M059J (cell line): ENCODE results near the gene EFHC1. TPM values are rescaled to one million over a fixed set of nuclear protein-coding genes. Genes with fewer than 3 reads are reported as not detected.
"Not testable (repeated sequence)": the region's sequence is repeated elsewhere in the genome, so short reads cannot be mapped to it uniquely, and the experiment has no call there.

Experiments used
- DNase-seq: peaks from one replicate; pipeline ENCODE4 v3.0.0-alpha.2; 2012; ENCODE audit warnings: low read depth
- total RNA-seq: library from RNA; depleted of rRNA; stranded (reverse); fragments of >200 nt; shearing (Covaris generic); gene quantifications from 2 replicates; pipeline ENCODE4 v1.2.3, GENCODE V29; 2014; rRNA removed

EFHC1 gene, protein sequence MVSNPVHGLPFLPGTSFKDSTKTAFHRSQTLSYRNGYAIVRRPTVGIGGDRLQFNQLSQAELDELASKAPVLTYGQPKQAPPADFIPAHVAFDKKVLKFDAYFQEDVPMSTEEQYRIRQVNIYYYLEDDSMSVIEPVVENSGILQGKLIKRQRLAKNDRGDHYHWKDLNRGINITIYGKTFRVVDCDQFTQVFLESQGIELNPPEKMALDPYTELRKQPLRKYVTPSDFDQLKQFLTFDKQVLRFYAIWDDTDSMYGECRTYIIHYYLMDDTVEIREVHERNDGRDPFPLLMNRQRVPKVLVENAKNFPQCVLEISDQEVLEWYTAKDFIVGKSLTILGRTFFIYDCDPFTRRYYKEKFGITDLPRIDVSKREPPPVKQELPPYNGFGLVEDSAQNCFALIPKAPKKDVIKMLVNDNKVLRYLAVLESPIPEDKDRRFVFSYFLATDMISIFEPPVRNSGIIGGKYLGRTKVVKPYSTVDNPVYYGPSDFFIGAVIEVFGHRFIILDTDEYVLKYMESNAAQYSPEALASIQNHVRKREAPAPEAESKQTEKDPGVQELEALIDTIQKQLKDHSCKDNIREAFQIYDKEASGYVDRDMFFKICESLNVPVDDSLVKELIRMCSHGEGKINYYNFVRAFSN
- total RNA-seq = 25.1 and 44.4 TPM in 2 replicates

DNA sequence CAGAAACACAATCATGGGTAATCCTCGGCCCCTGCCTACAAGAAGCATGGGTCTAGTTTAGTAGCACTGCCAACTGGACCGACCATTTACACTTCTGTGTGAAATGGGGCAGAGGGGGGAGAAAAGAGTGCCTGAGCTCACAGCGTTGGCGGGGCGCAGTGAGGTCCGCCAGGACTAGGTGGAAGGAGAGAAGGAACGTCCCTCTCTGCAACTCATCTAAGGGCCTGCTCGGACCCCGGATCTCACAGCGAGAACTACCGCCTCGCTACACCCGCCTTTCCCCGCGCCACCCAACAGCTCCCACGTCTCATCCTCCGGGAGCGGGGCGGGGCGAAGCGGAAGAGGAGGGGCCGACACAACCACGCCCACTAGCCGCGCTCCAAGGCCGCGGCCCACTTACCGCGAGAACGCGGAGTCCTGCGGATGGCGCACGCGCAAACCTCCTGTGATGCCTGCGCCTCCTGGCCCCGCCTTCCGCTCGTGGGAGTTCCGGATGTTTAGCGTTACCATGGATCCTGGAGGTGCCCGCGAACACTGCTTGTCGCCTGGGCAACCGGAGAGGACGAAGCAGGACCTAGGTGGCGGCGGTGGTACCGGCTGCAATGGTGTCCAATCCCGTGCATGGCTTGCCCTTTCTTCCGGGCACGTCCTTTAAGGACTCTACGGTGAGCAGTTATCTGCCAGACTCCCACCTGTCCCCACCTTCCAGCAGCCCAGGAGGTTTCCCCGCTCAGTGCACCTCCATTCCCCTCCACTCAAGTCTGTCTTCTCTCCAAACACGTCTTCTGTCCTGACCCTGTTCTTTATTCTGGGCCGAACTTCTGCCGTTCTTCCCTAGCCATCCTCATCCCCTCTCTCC, at the start of gene EFHC1:
Gene EFHC1 (plus strand): TSS at position 534 of the 859 bp plus-strand sequence. CDS start 69 bp downstream, at position 603.
- DNase-seq = peak; percentile 100

DNA sequence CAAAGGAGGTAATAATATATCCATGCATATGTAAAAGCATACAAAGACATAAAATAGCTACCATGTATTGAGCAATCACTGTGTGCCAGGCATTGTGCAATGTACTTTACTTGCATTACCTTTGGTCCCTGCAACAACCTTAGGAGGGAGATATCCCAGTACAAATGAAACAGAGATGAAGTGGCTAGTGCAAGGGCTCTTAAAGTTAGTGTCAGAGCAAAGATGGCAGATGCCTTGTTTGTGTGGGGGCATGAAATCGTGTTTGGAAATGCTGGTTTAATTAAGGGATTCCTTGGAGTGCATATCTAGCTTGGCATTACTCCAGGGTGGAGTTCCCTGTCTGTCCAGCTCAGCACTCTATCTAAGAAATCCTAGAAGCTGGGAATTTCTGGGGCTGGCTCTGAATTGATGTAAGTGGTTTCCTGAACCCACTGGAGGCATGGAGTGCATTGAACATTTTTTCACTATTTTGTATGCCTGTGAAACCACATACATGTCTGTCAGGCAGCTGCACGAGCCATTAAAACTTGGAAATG, 48.4 kb upstream of the EFHC1 start:
- DNase-seq = no peak

DNA sequence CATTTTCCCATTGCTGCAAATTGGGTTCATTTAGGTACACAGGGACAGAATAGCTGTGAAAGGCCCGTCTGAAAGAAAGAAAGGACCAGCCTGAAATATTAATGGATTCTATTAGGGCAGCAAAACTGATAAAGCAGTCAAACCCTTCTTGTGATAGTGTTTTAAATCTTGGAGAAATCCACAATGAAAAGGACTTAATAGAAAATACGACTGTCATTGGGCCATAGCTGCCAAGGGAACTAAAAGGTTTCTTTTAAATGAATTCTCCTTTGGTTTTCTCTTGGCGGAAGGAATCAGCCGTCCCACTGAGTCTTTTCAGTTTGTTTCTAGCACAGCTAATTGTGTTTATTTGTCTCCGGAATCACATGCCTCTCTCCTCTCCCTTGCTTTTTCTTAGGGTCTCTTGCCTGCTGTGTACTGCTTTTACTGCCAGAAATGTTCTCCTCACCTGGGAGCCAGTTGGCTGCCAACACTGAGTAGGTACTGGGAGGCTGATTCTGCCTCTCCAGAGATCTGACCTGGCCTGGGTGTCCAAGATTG, 46.9 kb upstream of the EFHC1 start:
- no peak for DNase-seq

DNA sequence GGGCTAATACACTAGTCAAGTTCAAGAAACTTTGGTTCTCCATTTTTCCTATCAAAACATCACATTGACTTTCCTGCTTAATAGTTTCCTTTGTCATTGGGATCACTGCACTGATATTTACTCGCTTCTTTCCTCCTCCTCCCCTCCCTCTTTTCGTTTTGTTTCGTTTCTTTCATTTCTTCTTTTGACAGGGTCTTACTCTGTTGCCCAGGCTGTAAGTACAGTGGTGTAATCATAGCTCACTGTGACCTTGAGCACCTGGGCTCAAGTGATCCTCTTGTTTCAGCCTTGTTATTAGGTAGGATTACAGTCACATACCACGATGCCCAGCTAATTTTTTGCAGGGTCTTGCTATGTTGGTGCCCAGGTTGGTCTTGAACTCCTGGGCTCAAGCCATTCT, 45.9 kb upstream of the EFHC1 start:
- DNase-seq = no peak

DNA sequence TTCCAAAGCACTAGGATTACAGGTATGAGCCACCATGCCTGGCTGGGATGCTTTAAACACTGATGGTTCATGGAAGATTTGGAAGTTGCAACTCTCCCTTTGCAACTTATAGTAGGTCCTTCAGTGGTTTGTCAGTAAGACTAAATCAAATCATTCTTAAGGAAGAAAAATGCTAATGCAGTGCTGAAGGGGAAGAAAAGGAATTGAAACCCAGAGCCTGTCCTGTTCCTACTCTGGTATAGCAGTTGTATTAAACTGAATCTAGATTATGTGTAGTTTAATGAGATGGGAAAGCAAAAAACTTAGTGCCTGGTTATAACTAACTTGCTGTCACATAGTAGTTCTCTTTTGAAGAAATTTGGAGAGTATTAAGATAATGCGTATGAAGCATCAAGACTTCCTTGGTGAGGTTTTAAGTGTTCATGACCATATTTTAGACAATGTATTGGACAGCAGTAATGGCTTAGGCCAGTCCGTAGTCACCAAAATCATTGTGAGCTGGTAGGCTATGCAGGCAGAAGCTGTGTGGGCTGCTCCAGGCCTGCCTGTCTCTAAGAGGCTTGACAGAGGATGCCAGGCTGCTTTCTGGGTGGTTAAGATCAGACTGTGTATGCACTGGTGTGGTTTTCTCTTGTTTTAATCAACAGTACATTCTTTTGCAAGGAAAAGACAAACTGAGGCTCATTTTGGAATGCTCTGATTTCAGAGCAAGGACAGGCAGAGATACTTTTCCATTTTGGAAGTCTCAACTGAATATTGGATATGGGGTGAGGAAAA, 44.2 kb upstream of the EFHC1 start:
- no peak for DNase-seq

DNA sequence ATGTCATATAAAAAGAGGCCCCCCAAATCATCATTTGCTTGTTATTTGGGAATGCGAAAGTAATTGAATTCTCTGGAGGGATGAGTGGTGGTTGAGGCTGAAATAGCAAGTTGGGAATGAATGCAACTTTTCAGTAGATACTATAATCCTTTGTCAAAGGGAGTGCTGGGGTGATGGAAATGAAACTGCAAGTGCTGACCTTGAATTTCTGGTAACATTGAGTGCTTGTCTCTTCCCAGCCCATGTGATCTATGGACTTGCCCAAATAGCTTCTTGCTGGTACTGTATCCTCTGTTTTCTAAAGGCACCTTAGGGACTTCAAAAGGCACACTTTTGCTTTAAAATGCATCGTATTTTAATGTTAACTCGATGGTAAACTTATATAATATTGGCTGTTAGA, 43.4 kb upstream of the EFHC1 start:
- no peak for DNase-seq

DNA sequence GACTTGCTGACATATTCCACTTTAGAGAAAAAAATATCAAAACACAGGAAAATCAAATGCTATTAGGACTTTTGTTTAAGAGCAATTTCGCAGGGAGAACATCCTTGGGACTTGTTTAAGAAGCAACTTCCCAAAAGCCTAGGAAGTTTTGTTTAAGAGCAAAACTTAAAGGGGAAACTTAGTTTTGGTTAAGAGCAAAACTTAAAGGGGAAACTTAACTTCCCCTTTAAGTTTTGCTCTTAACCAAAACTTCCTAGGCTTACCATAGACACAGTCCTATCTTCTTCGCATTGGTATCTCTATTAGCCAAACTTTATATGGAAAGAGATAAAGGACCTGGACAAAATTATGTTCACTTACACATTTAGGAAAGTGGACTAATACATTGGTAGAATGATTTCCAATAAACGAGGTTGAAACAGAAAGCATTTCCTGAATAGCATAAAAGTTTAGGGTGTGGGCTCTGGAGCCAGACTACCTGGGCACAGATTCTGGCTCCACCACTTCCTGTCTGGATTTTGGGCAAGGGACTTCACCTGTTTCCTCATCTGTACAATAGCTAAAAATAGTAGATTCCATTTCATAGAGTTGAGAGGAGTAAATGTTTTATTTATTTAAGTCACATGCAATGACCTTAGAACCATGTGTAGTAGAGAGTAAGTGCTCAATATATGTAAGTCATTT, 42.5 kb upstream of the EFHC1 start:
- no peak for DNase-seq

DNA sequence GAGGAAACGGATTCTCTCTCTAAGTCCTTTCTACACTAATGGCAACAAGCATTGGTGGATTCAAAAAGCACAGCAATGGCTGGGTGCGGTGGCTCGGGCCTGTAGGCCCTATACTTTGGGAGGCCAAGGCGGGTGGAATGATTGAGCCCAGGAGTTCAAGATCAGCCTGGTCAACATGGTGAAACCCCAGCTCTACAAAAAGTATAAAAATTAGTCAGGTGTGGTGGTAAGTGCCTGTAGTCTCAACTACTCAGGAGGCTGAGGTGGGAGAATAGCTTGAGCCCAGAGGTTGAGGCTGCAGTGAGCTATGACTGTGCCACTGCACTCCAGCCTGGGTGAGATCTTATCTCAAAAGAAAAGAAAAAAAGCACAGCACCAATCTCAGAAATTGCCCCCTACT, 38.9 kb upstream of the EFHC1 start:
- no peak for DNase-seq

DNA sequence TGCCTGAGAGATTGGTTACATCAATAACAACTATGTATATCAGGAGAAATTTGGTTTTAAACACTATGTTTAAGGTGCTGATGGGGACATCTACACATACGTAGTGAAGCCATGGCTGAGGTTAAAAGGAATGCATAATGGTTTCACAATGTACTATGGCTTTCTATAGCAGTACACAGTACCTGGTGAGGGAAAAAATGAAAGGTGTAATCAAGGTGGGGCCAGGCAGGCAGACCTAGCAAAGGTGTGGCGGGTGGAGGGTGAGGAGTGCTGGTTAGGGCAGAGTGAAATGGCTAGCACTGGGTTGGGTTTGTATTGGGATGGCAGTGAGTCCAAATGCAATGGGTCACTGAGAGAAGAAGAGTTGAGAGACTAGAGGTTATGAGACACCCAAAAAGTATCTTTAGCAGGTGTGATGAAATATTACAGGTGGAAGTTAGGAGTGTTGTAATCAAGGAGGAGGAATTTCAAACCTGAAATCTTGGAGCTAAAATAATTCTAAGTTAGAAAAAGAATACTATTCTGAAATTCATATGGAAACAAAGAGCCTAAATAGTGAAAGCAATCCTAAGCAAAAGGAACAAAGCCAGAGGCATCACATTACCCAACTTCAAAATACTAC, 35.9 kb upstream of the EFHC1 start:
- no peak for DNase-seq

DNA sequence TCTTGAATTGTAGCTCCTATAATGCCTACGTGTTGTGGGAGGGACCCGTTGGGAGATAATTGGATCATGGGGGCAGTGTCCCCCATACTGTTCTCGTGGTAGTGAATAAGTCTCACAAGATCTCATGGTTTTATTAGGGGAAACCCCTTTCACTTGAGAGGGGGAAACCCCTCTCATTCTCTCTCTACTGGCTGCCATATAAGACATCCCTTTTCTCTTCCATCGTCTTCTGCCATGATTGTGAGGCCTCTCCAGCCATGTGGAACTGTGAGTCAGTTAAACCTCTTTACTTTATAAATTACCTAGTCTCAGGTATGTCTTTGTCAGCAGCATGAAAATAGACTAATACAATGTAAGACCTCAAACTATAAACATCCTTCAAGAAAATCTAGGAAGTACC, 35.1 kb upstream of the EFHC1 start:
- no peak for DNase-seq

DNA sequence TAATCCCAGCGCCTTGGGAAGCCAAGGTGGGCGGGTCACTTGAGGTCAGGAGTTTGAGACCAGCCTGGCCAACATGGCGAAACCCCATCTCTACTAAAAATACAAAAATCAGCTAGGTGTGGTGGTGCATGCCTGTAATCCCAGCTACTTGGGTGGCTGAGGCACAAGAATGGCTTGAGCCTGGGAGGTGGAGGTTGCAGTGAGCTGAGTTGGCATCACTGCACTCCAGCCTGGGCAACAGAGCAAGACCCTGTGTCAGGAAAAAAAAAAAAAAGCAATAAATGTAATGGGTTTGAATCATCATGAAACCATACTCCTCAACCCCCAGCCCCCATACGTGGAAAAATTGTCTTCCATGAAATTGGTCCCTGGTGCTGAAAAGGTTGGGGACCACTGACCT, 32.0 kb upstream of the EFHC1 start:
- DNase-seq = not testable (repeated sequence)

DNA sequence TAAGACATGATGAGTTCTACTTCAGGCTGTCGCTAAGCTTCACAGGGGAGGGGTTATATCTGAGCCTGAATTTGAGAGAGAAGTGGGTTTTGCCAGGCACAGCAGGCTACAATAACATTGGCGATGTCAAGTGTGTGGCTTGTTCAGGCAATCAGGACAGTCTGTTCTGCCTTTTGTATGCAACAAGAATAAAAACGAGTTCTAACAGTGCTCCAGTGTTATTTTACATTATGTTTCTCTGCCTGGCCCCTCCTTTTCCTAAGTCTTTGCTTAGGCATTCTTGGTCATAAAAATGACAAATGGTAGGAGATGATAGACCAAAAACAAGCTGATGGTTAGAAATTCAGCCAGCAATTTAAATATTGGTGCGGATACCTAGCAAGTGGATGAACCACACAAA, 31.4 kb upstream of the EFHC1 start:
- DNase-seq = no peak

DNA sequence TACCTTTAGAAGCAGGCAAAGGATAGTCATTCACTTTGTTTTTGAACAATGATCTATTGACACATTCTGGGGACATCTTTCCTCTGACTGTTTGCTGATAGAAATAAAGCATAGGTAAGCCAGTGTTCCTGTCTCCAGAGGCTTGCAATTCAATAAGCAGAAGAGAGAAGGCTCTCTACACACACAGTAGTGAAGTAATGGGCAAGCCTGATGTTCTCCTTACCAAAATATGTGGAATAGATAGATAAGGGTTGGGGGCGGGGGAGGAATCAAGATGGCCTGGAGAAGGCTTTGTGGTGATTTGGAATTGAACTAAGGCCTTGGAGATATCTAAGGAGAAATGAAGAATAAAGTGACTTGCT, 30.9 kb upstream of the EFHC1 start:
- DNase-seq = no peak

DNA sequence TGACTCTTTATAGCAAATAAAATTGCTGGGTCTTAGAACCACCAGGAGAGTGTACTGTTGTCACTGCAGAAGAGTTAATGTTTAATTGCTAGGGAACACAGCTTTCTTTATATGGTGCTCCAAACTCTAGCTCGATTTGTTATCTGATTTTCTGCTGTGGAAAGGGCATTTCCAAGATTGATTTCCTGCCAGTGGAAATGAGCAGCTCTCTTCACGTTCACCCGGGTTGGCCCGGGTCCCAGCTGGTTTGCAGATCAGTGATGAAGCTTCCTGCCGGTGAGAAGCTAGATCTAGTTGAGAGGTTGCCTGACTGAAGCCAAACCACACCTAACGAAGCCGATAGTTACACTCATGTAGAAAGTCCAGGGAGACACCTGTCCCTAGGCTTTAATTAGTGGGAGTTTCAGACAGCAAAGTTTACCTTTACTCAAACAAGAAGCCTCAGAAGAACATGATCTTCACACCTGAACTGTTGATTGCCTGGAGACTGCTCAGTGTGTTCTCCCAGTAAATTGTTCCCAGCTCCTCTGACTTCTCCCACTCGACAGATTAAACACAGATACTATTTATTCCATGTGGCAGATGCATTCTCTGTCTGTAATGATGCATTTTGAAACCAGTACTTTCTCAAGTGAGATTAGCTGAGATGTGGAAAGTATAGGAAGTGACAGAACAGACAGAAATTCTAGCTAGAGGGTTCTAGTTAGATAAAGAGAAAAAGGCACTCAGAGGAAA, 30.3 kb upstream of the EFHC1 start:
- peak; percentile 95 for DNase-seq

DNA sequence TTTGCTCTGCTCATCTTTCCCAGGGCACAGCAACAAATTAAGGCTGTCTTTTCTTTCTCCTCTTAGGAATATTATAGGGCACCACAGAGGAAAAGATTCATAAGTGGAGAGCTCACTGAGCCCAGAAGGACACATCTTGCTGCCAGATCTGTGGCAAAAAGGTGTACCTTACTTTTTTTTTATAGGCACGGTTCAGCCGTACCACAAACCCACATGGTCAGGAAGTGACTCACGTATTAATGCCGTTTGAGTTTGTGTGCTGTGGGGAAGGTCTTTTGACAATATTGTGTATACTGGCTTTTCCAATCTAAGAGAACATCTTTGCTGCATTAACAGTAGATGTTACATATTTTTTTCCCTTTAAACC, 29.8 kb upstream of the EFHC1 start:
- peak; percentile 92 for DNase-seq

DNA sequence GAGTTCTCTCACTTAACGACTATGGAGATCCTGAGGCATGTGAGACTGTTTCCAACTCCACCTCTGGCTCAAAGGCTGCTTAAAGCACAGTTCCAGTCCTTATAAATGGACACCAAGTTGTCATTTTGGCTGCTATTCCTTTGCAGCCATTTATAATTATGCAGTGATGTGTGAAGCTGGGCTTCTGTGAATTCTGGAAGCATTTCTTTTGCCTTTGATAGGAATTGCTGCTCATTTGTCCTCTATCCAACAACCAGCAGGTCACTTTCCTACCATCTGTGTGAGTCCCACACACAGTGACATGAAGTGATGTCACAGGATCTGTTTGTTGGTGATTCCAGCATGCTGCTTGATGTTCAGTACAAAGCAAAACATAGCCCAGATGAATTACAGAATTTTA, 28.5 kb upstream of the EFHC1 start:
- no peak for DNase-seq

DNA sequence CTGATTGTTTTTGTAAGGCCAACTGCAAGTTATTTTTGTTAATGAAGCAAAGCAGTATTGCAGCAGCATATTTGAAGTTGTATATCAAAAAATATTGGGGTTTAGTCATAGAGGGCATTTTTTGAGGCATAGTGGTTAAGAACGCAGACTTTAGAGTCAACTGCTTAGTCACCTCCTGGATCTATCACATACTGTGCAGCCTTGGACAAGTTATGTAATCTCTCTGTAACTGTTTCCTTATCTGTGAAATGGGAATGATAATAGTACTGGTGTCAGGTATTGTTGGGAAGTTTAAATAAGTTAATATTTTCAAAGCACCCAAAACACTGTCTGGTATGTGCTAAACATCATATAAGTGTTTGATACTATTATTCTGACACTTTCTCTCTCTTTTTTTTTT, 27.2 kb upstream of the EFHC1 start:
- peak; percentile 73 for DNase-seq

DNA sequence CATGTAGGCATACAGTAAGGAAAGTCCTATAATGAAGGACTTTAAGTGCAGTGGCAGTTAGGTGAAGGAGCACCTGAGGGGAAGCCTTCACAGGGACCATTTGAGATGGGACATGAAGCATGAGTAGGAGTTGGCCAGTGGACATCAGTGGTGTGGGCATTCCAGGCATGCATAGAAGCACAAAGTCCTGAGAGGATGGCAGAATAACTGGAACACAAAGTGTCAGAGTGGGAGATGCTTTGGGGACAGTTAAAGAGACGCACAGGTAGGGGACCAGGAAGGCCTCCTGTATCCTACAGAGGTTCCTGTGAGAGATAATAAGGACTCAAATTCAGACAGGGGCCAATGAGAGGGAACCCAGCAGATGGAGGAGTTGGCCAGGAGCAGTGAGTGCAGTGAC, 26.4 kb upstream of the EFHC1 start:
- no peak for DNase-seq

DNA sequence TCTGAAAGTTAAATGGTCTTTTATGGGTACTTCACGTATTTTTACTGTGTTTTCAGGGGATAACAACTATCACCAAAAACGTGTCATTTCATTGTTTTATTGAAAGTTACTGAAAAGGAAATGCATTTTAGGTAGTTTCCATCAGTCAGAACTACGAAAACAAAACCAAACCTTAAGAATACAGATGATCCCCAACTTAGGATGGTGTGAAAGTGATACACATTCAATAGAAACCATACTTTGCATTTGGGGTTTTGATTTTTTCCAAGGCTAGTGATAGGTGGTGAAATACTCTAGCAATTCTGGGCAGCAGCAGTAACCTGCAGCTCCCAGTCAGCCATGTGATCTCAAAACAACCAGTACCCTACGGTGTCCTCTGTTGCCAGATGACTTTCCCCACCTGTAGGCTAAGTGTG, 25.9 kb upstream of the EFHC1 start:
- DNase-seq = no peak

DNA sequence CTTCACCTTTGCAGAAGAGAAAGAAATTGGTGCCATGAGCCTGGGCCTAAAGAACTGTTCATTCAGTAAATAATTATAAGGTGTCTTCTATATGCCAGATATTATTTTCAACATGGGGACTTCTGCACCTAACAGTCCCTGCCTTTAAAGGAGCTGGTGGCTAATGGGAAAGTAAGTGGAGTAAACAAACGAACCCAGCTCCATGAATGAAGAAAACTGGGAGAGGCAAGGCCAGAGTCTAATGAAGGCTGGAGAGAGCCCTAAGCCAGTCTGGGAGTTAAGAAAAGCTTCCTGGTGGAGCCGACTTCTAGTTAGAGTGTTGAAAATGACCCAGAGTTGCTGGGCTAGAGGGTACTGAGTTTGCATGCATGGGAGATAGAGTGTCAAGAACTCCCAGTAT, 24.2 kb upstream of the EFHC1 start:
- no peak for DNase-seq
